Suprapubic skin (tissue), 4 donors: Measurements from ENCODE around the gene LRPAP1. TPM values are rescaled to one million over a fixed set of nuclear protein-coding genes. Genes with fewer than 3 reads are reported as not detected.
"Not testable (repeated sequence)": the region's sequence is repeated elsewhere in the genome, so short reads cannot be mapped to it uniquely, and the experiment has no call there.

Source experiments
- DNase-seq, 2 donors: peaks; one replicate each; pipeline ENCODE4 v3.0.0-alpha.2; 2019; ENCODE audit warnings: low spot score in 2 of 2
- H3K27ac ChIP-seq: fragments of 200-600 bp; sonication (generic); one replicate; pipeline ENCODE4 v1.5.1; 2019
- H3K27me3 ChIP-seq: fragments of 200-600 bp; sonication (generic); one replicate; pipeline ENCODE4 v1.5.1; 2019
- H3K36me3 ChIP-seq: fragments of 200-600 bp; sonication (generic); one replicate; pipeline ENCODE4 v1.5.1; 2019
- H3K4me1 ChIP-seq: fragments of 200-600 bp; sonication (generic); one replicate; pipeline ENCODE4 v1.5.1; 2019
- H3K4me3 ChIP-seq: fragments of 200-600 bp; sonication (generic); one replicate; pipeline ENCODE4 v1.5.1; 2019; ENCODE audit warnings: mild to moderate bottlenecking
- H3K9me3 ChIP-seq: fragments of 200-600 bp; sonication (generic); one replicate; pipeline ENCODE4 v1.5.1; 2019
- EP300 ChIP-seq: sonication (generic); formaldehyde crosslinking; IDR thresholded peaks from one replicate; pipeline ENCODE4 v1.6.1; 2017; ENCODE audit warnings: antibody characterized with exemption
- POLR2A ChIP-seq, 2 donors: fragments of 450-650 bp; IDR thresholded peaks; one replicate each; pipeline ENCODE4 v1.6.1; 2017; ENCODE audit warnings: antibody characterized with exemption in 2 of 2, mild to moderate bottlenecking in 2 of 2, moderate library complexity in 2 of 2
- POLR2AphosphoS5 ChIP-seq, 3 donors: sonication (generic); formaldehyde crosslinking; IDR thresholded peaks; one replicate each; pipeline ENCODE4 v1.6.1; 2017; ENCODE audit warnings: antibody characterized with exemption in 3 of 3
- WGBS: methylation state at CpG from one replicate; pipeline ENCODE4 v1.1.5; 2018; 5-methylcytosine and 5-hydroxymethylcytosine counted together
- total RNA-seq, 4 donors: library from RNA; depleted of rRNA; stranded (reverse); fragments of >200 nt; gene quantifications; one replicate each; pipeline ENCODE4 v1.1.0, GENCODE V29; 2016
- TF ChIP-seq, protein P1 (sequence below), 2 donors: fragments of 200-600 bp in 1 of 2; fragments of 450-650 bp in 1 of 2; sonication (generic) in 1 of 2; IDR thresholded peaks; one replicate each; pipeline ENCODE4 v1.5.1; 2016 to 2019; ENCODE audit warnings: antibody characterized with exemption in 2 of 2, mild to moderate bottlenecking in 1 of 2, moderate library complexity in 1 of 2

LRPAP1 gene
- total RNA-seq, 4 donors from 2014 or later = 88.8 to 114 (median 95.5) TPM

- Histone ChIP-seq H3K27me3 (peaks cover 19% of the 10 kb centered on the region), H3K4me3 (no peak overlapping the region), H3K9me3 (no peaks in the 10 kb centered on the region), H3K36me3 (no peaks in the 10 kb centered on the region), H3K4me1 (peaks cover 20% of the 10 kb centered on the region), H3K27ac (no peak overlapping the region)
- WGBS = 74% methylated on average over 6 of the region's 6 CpGs
- TF ChIP-seq POLR2AphosphoS5 (IDR thresholded peaks at IDR 0.05) (no peak), EP300 (no peak), POLR2A (IDR thresholded peaks at IDR 0.05) (no peak)
- TF ChIP-seq, protein P1, sequence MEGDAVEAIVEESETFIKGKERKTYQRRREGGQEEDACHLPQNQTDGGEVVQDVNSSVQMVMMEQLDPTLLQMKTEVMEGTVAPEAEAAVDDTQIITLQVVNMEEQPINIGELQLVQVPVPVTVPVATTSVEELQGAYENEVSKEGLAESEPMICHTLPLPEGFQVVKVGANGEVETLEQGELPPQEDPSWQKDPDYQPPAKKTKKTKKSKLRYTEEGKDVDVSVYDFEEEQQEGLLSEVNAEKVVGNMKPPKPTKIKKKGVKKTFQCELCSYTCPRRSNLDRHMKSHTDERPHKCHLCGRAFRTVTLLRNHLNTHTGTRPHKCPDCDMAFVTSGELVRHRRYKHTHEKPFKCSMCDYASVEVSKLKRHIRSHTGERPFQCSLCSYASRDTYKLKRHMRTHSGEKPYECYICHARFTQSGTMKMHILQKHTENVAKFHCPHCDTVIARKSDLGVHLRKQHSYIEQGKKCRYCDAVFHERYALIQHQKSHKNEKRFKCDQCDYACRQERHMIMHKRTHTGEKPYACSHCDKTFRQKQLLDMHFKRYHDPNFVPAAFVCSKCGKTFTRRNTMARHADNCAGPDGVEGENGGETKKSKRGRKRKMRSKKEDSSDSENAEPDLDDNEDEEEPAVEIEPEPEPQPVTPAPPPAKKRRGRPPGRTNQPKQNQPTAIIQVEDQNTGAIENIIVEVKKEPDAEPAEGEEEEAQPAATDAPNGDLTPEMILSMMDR (IDR thresholded peaks at IDR 0.05) = no peak
- no peak for DNase-seq
These were observed 73.9 kb downstream of the LRPAP1 start for GRCh38 chr4:3458371-3458770.

- not testable (repeated sequence) for H3K4me3 ChIP-seq, H3K27ac ChIP-seq, H3K36me3 ChIP-seq, DNase-seq, H3K27me3 ChIP-seq, H3K4me1 ChIP-seq, H3K9me3 ChIP-seq
- whole genome bisulfite sequencing = 91% methylated on average over 3 of the region's 3 CpGs
These were observed 76.6 kb downstream of the LRPAP1 start for GRCh38 chr4:3455596-3455995.

Other genes with a start within 250 kb of the LRPAP1 start
- 100 to 1,000 TPM in 2 of 4 donors, 10 to 100 TPM in 2; 65.8 to 246 (median 118) TPM for gene RGS12, start 239.4 kb downstream of the LRPAP1 start, total RNA-seq
- not detected for gene HGFAC, start 90.5 kb downstream of the LRPAP1 start, total RNA-seq
- 10 to 100 TPM in 1 of 4 donors, 1 to 10 TPM in 3; 1.7 to 11.2 (median 2.6) TPM for gene DOK7, start 69.1 kb downstream of the LRPAP1 start, total RNA-seq
- gene ADRA2C, start 234.0 kb upstream of the LRPAP1 start, total RNA-seq = 1 to 10 TPM; 2.6 to 5.3 (median 4.0) TPM